Measurements from ENCODE around the gene DHX34.
"Not testable (repeated sequence)": the region's sequence is repeated elsewhere in the genome, so short reads cannot be mapped to it uniquely, and the experiment has no call there.

The DHX34 gene

GRCh38 chr19:47348819-47349795, at the start of gene DHX34:
DHX34 (plus strand) TSS chr19:47349315; CDS start chr19:47353031, 3,716 bp downstream.
- peak; percentile 95 to 98 (median 98) for DNase-seq (ENCODE audit: low read depth in 2 of 3, low spot score in 2 of 3)

GRCh38 chr19:47300867-47301266, 48.2 kb upstream of the DHX34 start:
- not testable (repeated sequence) for DNase-seq (ENCODE audit: low read depth in 2 of 3, low spot score in 2 of 3)

- DNase-seq (ENCODE audit: low read depth in 2 of 3, low spot score in 2 of 3), result no peak
Observed at GRCh38 chr19:47302249-47302648, 46.9 kb upstream of the DHX34 start.

- DNase-seq (ENCODE audit: low read depth in 2 of 3, low spot score in 2 of 3), result no peak
Observed at GRCh38 chr19:47303966-47304365, 45.1 kb upstream of the DHX34 start.

GRCh38 chr19:47305309-47305751, 43.8 kb upstream of the DHX34 start:
- DNase-seq (ENCODE audit: low read depth in 2 of 3, low spot score in 2 of 3), result peak in 2 of 3 experiments; percentile 24 to 43

GRCh38 chr19:47306303-47306702, 42.8 kb upstream of the DHX34 start:
- no peak for DNase-seq (ENCODE audit: low read depth in 2 of 3, low spot score in 2 of 3)

GRCh38 chr19:47309038-47309437, 40.1 kb upstream of the DHX34 start:
- DNase-seq (ENCODE audit: low read depth in 2 of 3, low spot score in 2 of 3), result no peak

- no peak for DNase-seq (ENCODE audit: low read depth in 2 of 3, low spot score in 2 of 3)
Observed at GRCh38 chr19:47309608-47310007, 39.5 kb upstream of the DHX34 start, which contains the start of gene C5AR1. C5AR1 (plus strand) TSS chr19:47309861; CDS start chr19:47309896, 35 bp downstream.

GRCh38 chr19:47310323-47310722, 38.8 kb upstream of the DHX34 start:
- no peak for DNase-seq (ENCODE audit: low read depth in 2 of 3, low spot score in 2 of 3)

- no peak for DNase-seq (ENCODE audit: low read depth in 2 of 3, low spot score in 2 of 3)
Observed at GRCh38 chr19:47310819-47311218, 38.3 kb upstream of the DHX34 start.

GRCh38 chr19:47312366-47313006, 36.6 kb upstream of the DHX34 start:
- no peak for DNase-seq (ENCODE audit: low read depth in 2 of 3, low spot score in 2 of 3)

- no peak for DNase-seq (ENCODE audit: low read depth in 2 of 3, low spot score in 2 of 3)
Observed at GRCh38 chr19:47313754-47314295, 35.3 kb upstream of the DHX34 start.

GRCh38 chr19:47315125-47315821, 33.8 kb upstream of the DHX34 start:
- no peak for DNase-seq (ENCODE audit: low read depth in 2 of 3, low spot score in 2 of 3)

GRCh38 chr19:47316513-47316912, 32.6 kb upstream of the DHX34 start:
- DNase-seq (ENCODE audit: low read depth in 2 of 3, low spot score in 2 of 3), result no peak

GRCh38 chr19:47319923-47320871, 28.9 kb upstream of the DHX34 start:
- DNase-seq (ENCODE audit: low read depth in 2 of 3, low spot score in 2 of 3), result no peak

GRCh38 chr19:47321630-47322029, 27.5 kb upstream of the DHX34 start:
- no peak for DNase-seq (ENCODE audit: low read depth in 2 of 3, low spot score in 2 of 3)

- no peak for DNase-seq (ENCODE audit: low read depth in 2 of 3, low spot score in 2 of 3)
Observed at GRCh38 chr19:47322058-47322457, 27.1 kb upstream of the DHX34 start.

- DNase-seq (ENCODE audit: low read depth in 2 of 3, low spot score in 2 of 3), result no peak
Observed at GRCh38 chr19:47323409-47323808, 25.7 kb upstream of the DHX34 start.

GRCh38 chr19:47323872-47324271, 25.2 kb upstream of the DHX34 start:
- DNase-seq (ENCODE audit: low read depth in 2 of 3, low spot score in 2 of 3), result no peak

- no peak for DNase-seq (ENCODE audit: low read depth in 2 of 3, low spot score in 2 of 3)
Observed at GRCh38 chr19:47324502-47324901, 24.6 kb upstream of the DHX34 start.

All from activated CD8-positive, alpha-beta memory T cell treated with anti-CD3 and anti-CD28 coated beads for 48 hours (primary cell).